Type B pancreatic cell (in vitro differentiated cells): ENCODE data around the gene FOXG1. TPM values are rescaled to one million over a fixed set of nuclear protein-coding genes. Genes with fewer than 3 reads are reported as not detected.

Experiments
- DNase-seq: peaks from one replicate; pipeline ENCODE4 v3.0.0; 2021; ENCODE audit warnings: mixed read lengths; ENCODE audit not compliant: unreplicated experiment; ENCODE audit errors: extremely low spot score
- H3K27ac Mint-ChIP-seq: 2 replicates; pipeline ENCODE4 v1.8.0; 2021; ENCODE audit warnings: mild to moderate bottlenecking, mixed read lengths
- H3K27me3 Mint-ChIP-seq: 2 replicates; pipeline ENCODE4 v1.8.0; 2021; ENCODE audit warnings: mixed read lengths
- H3K36me3 Mint-ChIP-seq: 2 replicates; pipeline ENCODE4 v1.8.0; 2021; ENCODE audit warnings: mixed read lengths
- H3K4me1 Mint-ChIP-seq: one replicate; pipeline ENCODE4 v1.8.0; 2021; ENCODE audit warnings: mixed read lengths; ENCODE audit not compliant: unreplicated experiment
- H3K4me3 Mint-ChIP-seq: 2 replicates; pipeline ENCODE4 v1.8.0; 2021; ENCODE audit warnings: mild to moderate bottlenecking, mixed read lengths
- H3K9me3 Mint-ChIP-seq: 2 replicates; pipeline ENCODE4 v1.8.0; 2021; ENCODE audit warnings: mixed read lengths
- total RNA-seq: library from RNA; stranded (reverse); gene quantifications from 2 replicates; pipeline ENCODE4 v1.2.1, GENCODE V29; 2021; ENCODE audit warnings: low replicate concordance
- TF ChIP-seq, protein P1 (sequence below): fragments of 200-600 bp; sonication (generic); conservative IDR thresholded peaks from 2 replicates; pipeline ENCODE4 v1.5.0; 2021; ENCODE audit warnings: antibody characterized with exemption, mild to moderate bottlenecking

FOXG1 gene
- total RNA-seq, 1 donor from 2014 or later, result 1.7 TPM

DNA sequence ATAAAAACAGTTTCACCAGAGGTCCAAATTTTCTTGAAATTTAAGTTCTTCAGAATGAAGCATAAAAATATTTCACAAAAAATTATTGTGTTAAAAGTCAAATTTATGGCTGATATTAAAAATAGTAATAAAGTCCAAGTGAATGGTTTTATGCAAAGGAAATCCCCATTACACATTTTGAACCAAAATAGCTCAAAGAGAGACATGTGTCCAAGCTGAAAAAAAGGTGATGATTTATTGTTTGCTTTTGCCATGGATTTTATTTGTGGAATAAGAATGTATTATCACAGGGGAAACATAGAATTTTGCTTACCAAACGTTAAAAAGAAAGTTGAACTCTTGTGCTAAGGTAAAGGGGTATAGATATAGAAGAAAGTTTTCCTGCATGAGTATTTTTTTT lies 4.6 kb downstream of the FOXG1 start:
- H3K27me3 Mint-ChIP-seq, result peaks cover 90% of the 10 kb centered on the region
- TF ChIP-seq, protein P1, sequence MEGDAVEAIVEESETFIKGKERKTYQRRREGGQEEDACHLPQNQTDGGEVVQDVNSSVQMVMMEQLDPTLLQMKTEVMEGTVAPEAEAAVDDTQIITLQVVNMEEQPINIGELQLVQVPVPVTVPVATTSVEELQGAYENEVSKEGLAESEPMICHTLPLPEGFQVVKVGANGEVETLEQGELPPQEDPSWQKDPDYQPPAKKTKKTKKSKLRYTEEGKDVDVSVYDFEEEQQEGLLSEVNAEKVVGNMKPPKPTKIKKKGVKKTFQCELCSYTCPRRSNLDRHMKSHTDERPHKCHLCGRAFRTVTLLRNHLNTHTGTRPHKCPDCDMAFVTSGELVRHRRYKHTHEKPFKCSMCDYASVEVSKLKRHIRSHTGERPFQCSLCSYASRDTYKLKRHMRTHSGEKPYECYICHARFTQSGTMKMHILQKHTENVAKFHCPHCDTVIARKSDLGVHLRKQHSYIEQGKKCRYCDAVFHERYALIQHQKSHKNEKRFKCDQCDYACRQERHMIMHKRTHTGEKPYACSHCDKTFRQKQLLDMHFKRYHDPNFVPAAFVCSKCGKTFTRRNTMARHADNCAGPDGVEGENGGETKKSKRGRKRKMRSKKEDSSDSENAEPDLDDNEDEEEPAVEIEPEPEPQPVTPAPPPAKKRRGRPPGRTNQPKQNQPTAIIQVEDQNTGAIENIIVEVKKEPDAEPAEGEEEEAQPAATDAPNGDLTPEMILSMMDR, result no peak
- H3K36me3 Mint-ChIP-seq, result no peaks in the 10 kb centered on the region
- H3K27ac Mint-ChIP-seq, result no peak overlapping the region
- no peaks in the 10 kb centered on the region for H3K9me3 Mint-ChIP-seq
- DNase-seq, result no peak
- peaks cover 10% of the 10 kb centered on the region for H3K4me1 Mint-ChIP-seq
- H3K4me3 Mint-ChIP-seq, result no peak overlapping the region

DNA sequence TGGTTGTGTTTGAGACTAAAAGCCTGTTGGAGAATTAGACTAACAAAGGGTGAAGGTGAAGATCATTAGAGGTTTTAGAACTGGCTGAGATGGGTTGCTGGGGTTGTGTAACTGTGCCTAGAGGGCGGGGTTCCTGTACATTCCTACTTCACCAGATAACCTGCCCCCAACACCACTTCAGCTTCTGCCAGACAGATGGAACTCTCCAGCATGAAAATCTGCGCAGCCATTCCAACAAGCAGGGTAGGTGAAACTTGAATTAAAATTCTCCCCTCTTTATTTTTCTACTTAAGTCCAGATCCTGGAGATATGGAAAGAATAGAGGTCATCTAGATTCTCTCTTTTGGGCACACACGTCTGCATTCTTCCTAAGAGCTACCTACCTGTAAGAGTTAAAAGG lies 6.0 kb downstream of the FOXG1 start:
- Mint-ChIP-seq H3K36me3 (no peaks in the 10 kb centered on the region), H3K27me3 (peaks cover 98% of the 10 kb centered on the region), H3K4me1 (peaks cover 10% of the 10 kb centered on the region), H3K9me3 (no peaks in the 10 kb centered on the region), H3K4me3 (no peak overlapping the region), H3K27ac (no peak overlapping the region)
- TF ChIP-seq, protein P1, result no peak
- no peak for DNase-seq

DNA sequence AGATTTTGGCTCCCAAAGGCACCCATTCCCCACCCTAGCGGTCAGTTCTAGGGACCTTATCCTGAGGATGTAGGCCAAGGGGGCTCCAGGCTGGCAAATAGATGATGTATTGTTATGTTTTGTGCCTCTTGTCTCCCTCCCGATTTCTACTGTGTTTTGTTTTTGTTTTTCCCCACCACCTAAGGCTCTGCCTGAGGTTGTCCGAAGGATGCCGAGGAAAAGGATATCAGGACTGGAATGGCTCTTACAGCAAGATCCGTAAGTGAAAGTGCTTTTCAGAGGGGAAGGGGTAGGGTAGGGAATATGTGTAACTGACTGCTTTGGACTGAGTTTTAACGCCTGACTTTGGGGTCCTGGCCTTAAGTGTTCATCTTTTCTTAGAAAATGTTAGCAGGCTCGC lies 6.6 kb downstream of the FOXG1 start:
- DNase-seq, result no peak
- H3K4me1 Mint-ChIP-seq, result peaks cover 10% of the 10 kb centered on the region
- peak overlapping the region; percentile 59 for H3K4me3 Mint-ChIP-seq
- no peak overlapping the region for H3K27ac Mint-ChIP-seq
- H3K27me3 Mint-ChIP-seq, result peaks cover 98% of the 10 kb centered on the region
- H3K9me3 Mint-ChIP-seq, result no peaks in the 10 kb centered on the region
- TF ChIP-seq, protein P1, result peak; percentile 18
- H3K36me3 Mint-ChIP-seq, result no peaks in the 10 kb centered on the region

DNA sequence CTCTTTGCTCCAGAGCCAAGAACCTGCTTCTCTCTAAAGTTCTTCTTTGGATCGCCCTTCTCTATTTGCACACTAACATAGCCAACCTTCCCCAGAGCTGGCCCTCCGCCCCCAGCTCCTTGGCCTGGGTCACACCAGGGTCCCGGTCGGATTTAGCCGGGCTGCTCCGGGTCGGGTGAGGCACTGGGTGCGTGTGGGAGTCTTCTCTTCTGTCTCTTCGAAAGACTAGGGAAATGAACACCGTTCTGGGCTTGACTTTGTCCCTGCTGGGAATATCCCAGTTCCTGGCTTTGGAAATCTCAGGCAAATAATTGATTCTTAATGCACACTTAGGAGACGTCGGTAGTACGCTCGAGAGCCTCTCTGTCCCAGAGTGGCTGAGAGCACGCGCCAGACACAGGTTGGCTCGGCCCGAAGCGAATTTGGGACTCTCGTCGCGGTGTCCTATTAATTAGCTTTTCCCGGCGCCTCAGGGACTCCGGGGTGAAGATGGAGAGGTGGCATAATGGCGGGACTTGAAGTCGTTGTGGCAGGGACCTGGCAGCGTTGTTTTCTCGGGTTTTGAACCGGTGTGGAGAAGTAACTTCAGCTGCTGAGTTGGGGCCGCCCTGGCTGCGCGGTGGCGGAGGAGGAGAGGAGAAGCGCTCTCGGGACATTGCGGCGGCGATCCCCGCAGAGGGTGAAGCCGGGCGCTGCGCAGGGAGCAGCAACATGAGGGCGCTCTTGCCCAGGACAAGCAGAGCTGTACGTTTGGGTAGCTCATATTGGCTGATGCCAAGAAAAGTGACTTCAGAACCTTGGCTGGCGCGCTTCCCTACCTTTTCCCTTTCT lies 7.5 kb downstream of the FOXG1 start:
- no peak for DNase-seq
- Mint-ChIP-seq H3K27ac (no peak overlapping the region), H3K36me3 (no peaks in the 10 kb centered on the region), H3K4me3 (peak overlapping the region; percentile 76), H3K27me3 (peaks cover 98% of the 10 kb centered on the region), H3K4me1 (peaks cover 10% of the 10 kb centered on the region), H3K9me3 (no peaks in the 10 kb centered on the region)
- TF ChIP-seq, protein P1, result peak; percentile 73

DNA sequence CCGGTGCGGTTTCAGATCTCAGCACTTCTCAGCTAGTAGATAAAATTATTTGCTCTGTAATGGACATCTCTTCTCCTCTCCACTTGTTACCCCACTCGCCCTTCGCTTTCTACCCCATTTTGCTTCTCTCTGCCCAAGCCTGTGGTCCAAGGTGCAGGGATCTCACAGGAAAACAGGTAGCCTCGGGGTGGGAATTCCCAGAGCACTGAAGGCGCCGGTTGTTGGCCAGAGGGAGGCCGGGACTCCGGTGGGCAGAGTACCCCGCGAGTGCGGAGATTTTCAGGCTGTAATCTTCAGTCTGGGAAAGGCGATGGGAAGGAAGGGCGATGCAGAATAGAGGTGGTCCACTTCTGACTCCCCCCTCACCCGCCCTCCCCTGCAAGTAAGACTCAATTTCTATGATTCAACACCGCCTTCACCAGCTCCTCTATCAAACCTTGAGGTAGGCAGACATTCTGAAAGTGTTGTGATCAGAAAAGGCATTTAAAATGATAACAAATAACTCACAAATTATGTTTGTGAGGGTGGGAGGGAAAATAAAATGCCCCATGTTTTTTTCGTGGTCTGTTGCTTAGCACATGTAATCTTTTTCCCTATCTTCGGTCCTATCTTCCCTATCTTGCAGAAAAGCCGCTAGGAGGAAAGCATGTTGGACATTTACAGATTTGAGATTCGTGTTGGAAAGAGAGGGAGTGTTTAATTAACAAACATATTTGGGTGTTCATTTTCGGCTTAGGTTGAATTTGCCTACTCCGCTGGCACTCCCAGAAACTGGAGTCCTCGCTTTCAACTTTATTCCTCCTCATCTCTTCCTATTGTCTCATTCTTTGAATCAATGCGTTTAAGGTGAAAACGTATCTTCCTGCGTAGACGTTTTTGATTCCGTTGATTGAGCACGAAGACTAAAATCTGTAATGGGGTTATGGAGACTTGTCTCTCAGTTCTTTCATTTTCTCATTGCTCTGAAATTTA lies 8.5 kb downstream of the FOXG1 start:
- DNase-seq, result no peak
- Mint-ChIP-seq H3K4me1 (peaks cover 10% of the 10 kb centered on the region), H3K9me3 (no peaks in the 10 kb centered on the region), H3K27me3 (peaks cover 100% of the 10 kb centered on the region), H3K27ac (no peak overlapping the region), H3K4me3 (peak overlapping the region; percentile 76), H3K36me3 (no peaks in the 10 kb centered on the region)
- TF ChIP-seq, protein P1, result no peak
